Left renal cortex interstitium (tissue), 4 donors: ENCODE results near the gene TAPT1. TPM values are rescaled to one million over a fixed set of nuclear protein-coding genes. Genes with fewer than 3 reads are reported as not detected.
"Not testable (repeated sequence)": the region's sequence is repeated elsewhere in the genome, so short reads cannot be mapped to it uniquely, and the experiment has no call there.

ENCODE experiments used
- DNase-seq, 4 donors: peaks; one replicate each; pipeline ENCODE4 v3.0.0-alpha.2; 2013; ENCODE audit warnings: low read depth in 4 of 4, low spot score in 2 of 4, missing footprints in 1 of 4
- polyA plus RNA-seq, 4 donors: library from polyadenylated mRNA; unstranded; fragments of 120-200 nt; gene quantifications; one replicate each; pipeline ENCODE4 v1.2.1, GENCODE V29; 2013; ENCODE audit not compliant: insufficient read length in 4 of 4

The TAPT1 gene
- polyA plus RNA-seq, 4 donors = 31.6 to 50.4 (median 39.4) TPM

GRCh38 chr4:16218950-16219349, 7.3 kb downstream of the TAPT1 start:
- no peak for DNase-seq

- no peak for DNase-seq
Observed at GRCh38 chr4:16217300-16218051, 8.8 kb downstream of the TAPT1 start.

- DNase-seq = no peak
Observed at GRCh38 chr4:16213121-16213520, 13.2 kb downstream of the TAPT1 start.

GRCh38 chr4:16212138-16212782, 14.0 kb downstream of the TAPT1 start:
- DNase-seq = no peak

- no peak for DNase-seq
Observed at GRCh38 chr4:16207409-16207808, 18.9 kb downstream of the TAPT1 start.

- no peak for DNase-seq
Observed at GRCh38 chr4:16206848-16207247, 19.4 kb downstream of the TAPT1 start.

GRCh38 chr4:16206301-16206700, 20.0 kb downstream of the TAPT1 start:
- DNase-seq = no peak

- no peak for DNase-seq
Observed at GRCh38 chr4:16205298-16206164, 20.7 kb downstream of the TAPT1 start.

- DNase-seq = no peak
Observed at GRCh38 chr4:16204505-16204904, 21.8 kb downstream of the TAPT1 start.

GRCh38 chr4:16203083-16203482, 23.2 kb downstream of the TAPT1 start:
- no peak for DNase-seq

- DNase-seq = no peak
Observed at GRCh38 chr4:16202598-16202997, 23.7 kb downstream of the TAPT1 start.

- DNase-seq = no peak
Observed at GRCh38 chr4:16199093-16199492, 27.2 kb downstream of the TAPT1 start.

GRCh38 chr4:16197876-16198665, 28.2 kb downstream of the TAPT1 start:
- no peak for DNase-seq

- DNase-seq = peak in 2 of 4 donors; percentile 34 to 59
Observed at GRCh38 chr4:16196482-16197393, 29.5 kb downstream of the TAPT1 start.

GRCh38 chr4:16195209-16195608, 31.1 kb downstream of the TAPT1 start:
- no peak for DNase-seq

GRCh38 chr4:16194798-16195197, 31.5 kb downstream of the TAPT1 start:
- not testable (repeated sequence) for DNase-seq

- no peak for DNase-seq
Observed at GRCh38 chr4:16194214-16194613, 32.1 kb downstream of the TAPT1 start.

GRCh38 chr4:16192631-16193518, 33.4 kb downstream of the TAPT1 start:
- no peak for DNase-seq
